GM12878 (cell line): ENCODE data around the gene MRPL49. TPM values are rescaled to one million over a fixed set of nuclear protein-coding genes. Genes with fewer than 3 reads are reported as not detected.

Experiments
- ATAC-seq: fragments of 200-7000 bp; cut with Tn5 transposase; 3 replicates; pipeline ENCODE4 v1.9.1; 2020; ENCODE audit warnings: mild to moderate bottlenecking, moderate library complexity
- BruUV-seq: library from RNA; stranded (reverse); fragments of 400-500 nt; replicated peaks from 2 replicates; lab custom pipeline; 2021; lab: Mats Ljungman, UMichigan
- CTCF ChIA-PET: fragments of 300-600 bp; sonication (Branson Sonifier 250); formaldehyde crosslinking; extraction: SDS; loops from one replicate; lab custom pipeline; 2021; ENCODE audit warnings: inconsistent platforms; lab: Yijun Ruan, JAX
- POLR2A ChIA-PET: fragments of 350-600 bp; formaldehyde crosslinking; extraction: SDS; loops from one replicate; lab custom pipeline; 2021; ENCODE audit warnings: inconsistent platforms; lab: Charles Lee
- RAD21 ChIA-PET: fragments of 300-600 bp; sonication (Branson Sonifier 250); formaldehyde crosslinking; loops from one replicate; lab custom pipeline; 2023; ENCODE audit warnings: antibody characterized with exemption; ENCODE audit not compliant: unreplicated experiment; lab: Charles Lee
- SMC1A ChIA-PET: fragments of 300-600 bp; sonication (Branson Sonifier 250); formaldehyde crosslinking; loops from one replicate; lab custom pipeline; 2023; ENCODE audit not compliant: unreplicated experiment, uncharacterized antibody; lab: Charles Lee
- DNase-seq: peaks from one replicate; pipeline ENCODE4 v3.0.0-alpha.2; 2011; ENCODE audit warnings: low read depth, low spot score
- FAIRE-seq: peaks from 3 replicates; lab custom pipeline; 2011; peaks lifted over from hg19 to GRCh38; lab: Jason Lieb, UNC
- H2AFZ ChIP-seq: 2 replicates; pipeline ENCODE4 v1.6.0; 2011; ENCODE audit warnings: low read depth, low read length, control low read depth; ENCODE audit not compliant: control insufficient read depth
- H3K27ac ChIP-seq: 2 replicates; pipeline ENCODE4 v1.5.1; 2011; ENCODE audit warnings: control low read depth; ENCODE audit not compliant: control insufficient read depth, insufficient read depth
- H3K27me3 ChIP-seq, 2 experiments: replicated peaks in 1 of 2; 2 replicates each; pipeline versions ENCODE4 v1.6.0 to v1.6.1; 2011; ENCODE audit warnings: low read length in 1 of 2; ENCODE audit not compliant: control insufficient read depth in 2 of 2, insufficient read depth in 2 of 2
- H3K36me3 ChIP-seq, 2 experiments: 2 replicates each; pipeline ENCODE4 v1.5.1; 2011; ENCODE audit warnings: low read length in 1 of 2; ENCODE audit not compliant: control insufficient read depth in 2 of 2, insufficient read depth in 2 of 2
- H3K4me1 ChIP-seq: 2 replicates; pipeline ENCODE4 v1.6.1; 2011; ENCODE audit warnings: mild to moderate bottlenecking, low read length, moderate library complexity, mixed read lengths; ENCODE audit not compliant: control insufficient read depth, insufficient read depth
- H3K4me2 ChIP-seq: 2 replicates; pipeline ENCODE4 v1.6.0; 2011; ENCODE audit warnings: control low read depth; ENCODE audit not compliant: control insufficient read depth, insufficient read depth
- H3K4me3 ChIP-seq: fragments of 200-600 bp; sonication (generic); 2 replicates; pipeline ENCODE4 v1.5.1; 2016
- H3K79me2 ChIP-seq: 2 replicates; pipeline ENCODE4 v1.6.0; 2011; ENCODE audit warnings: low read length; ENCODE audit not compliant: control insufficient read depth, insufficient read depth
- H3K9ac ChIP-seq: 2 replicates; pipeline ENCODE4 v1.8.0; 2011; ENCODE audit warnings: low read length, control low read depth, mixed read lengths; ENCODE audit not compliant: control insufficient read depth, insufficient read depth
- H3K9me3 ChIP-seq: replicated peaks from 3 replicates; pipeline ENCODE4 v1.5.1; 2011; ENCODE audit warnings: mild to moderate bottlenecking, low read length; ENCODE audit not compliant: control insufficient read depth, insufficient read depth
- H4K20me1 ChIP-seq: 2 replicates; pipeline ENCODE4 v1.6.0; 2011; ENCODE audit not compliant: control insufficient read depth, insufficient read depth
- E2F8 ChIP-seq: fragments of 450-650 bp; IDR thresholded peaks from 2 replicates; pipeline ENCODE4 v1.6.1; 2018; ENCODE audit warnings: mild to moderate bottlenecking, low read depth, moderate library complexity; ENCODE audit not compliant: partially characterized antibody
- EZH2 ChIP-seq: IDR thresholded peaks from 2 replicates; pipeline ENCODE4 v1.6.1; 2012; ENCODE audit warnings: low read depth, mild to moderate bottlenecking, control low read depth, inconsistent platforms, low read length, borderline replicate concordance; ENCODE audit not compliant: control insufficient read depth
- MYC ChIP-seq: IDR thresholded peaks from 2 replicates; pipeline ENCODE4 v1.6.1; 2011; ENCODE audit warnings: mild to moderate bottlenecking, low read length, moderate library complexity, inconsistent platforms; ENCODE audit not compliant: insufficient read depth, insufficient replicate concordance, insufficient read length, severe bottlenecking
- NFYA ChIP-seq: IDR thresholded peaks from 2 replicates; pipeline ENCODE4 v1.6.1; 2011; ENCODE audit warnings: low read depth, mild to moderate bottlenecking, low read length, improper control_type of control experiment, borderline replicate concordance
- NKRF ChIP-seq: fragments of 450-650 bp; conservative IDR thresholded peaks from 2 replicates; pipeline ENCODE4 v1.6.1; 2017; ENCODE audit warnings: mild to moderate bottlenecking, moderate library complexity
- PAX8 ChIP-seq: fragments of 450-650 bp; IDR thresholded peaks from 2 replicates; pipeline ENCODE4 v1.6.1; 2017; ENCODE audit warnings: mild to moderate bottlenecking, moderate library complexity
- STAT1 ChIP-seq: fragments of 450-650 bp; conservative IDR thresholded peaks from 2 replicates; pipeline ENCODE4 v1.6.1; 2014; ENCODE audit warnings: antibody characterized with exemption, mild to moderate bottlenecking
- SUZ12 ChIP-seq: fragments of 200-600 bp; sonication (generic); IDR thresholded peaks from one replicate; pipeline ENCODE4 v1.6.1; 2018; ENCODE audit warnings: antibody characterized with exemption, mild to moderate bottlenecking; ENCODE audit not compliant: unreplicated experiment
- TARDBP ChIP-seq: IDR thresholded peaks from 2 replicates; pipeline ENCODE4 v1.6.1; 2016; ENCODE audit warnings: borderline replicate concordance
- ZBED1 ChIP-seq: IDR thresholded peaks from 2 replicates; pipeline ENCODE4 v1.6.1; 2016; ENCODE audit warnings: borderline replicate concordance
- ZBTB33 ChIP-seq: fragments of 450-650 bp; IDR thresholded peaks from 2 replicates; pipeline ENCODE4 v1.6.1; 2017; ENCODE audit warnings: mild to moderate bottlenecking
- ZNF687 ChIP-seq: fragments of 450-650 bp; IDR thresholded peaks from 2 replicates; pipeline ENCODE4 v1.6.1; 2017; ENCODE audit warnings: mild to moderate bottlenecking, moderate library complexity
- WGBS: methylation state at CpG from one replicate; pipeline ENCODE4 v1.1.6; 2016; ENCODE audit warnings: low lambda C conversion rate; ENCODE audit not compliant: insufficient replicate concordance, insufficient coverage; ENCODE audit errors: missing lambda C conversion rate; 5-methylcytosine and 5-hydroxymethylcytosine counted together
- in situ Hi-C: fragments of 300-500 bp; cut with MboI; formaldehyde crosslinking; loops from 9 replicates; pipeline ENCODE4 v1.14.3; 2018; ENCODE audit warnings: mixed read lengths
- intact Hi-C: fragments of 100-400 bp; cut with micrococcal nuclease; formaldehyde crosslinking; loops from one replicate; pipeline ENCODE4 v1.14.2; 2022; ENCODE audit not compliant: unreplicated experiment
- polyA plus RNA-seq, 11 experiments: library from polyadenylated mRNA; depleted of rRNA in 4 of 11; unstranded in 6 of 11; stranded (reverse) in 5 of 11; fragments of >200 nt; fragmentation: Nextera tagmentation in 4 of 11; fragmentation: Illumina TruSeq in 1 of 11; extraction: Ambion mirVana in 4 of 11; extraction: Trizol in 1 of 11; gene quantifications; 1 replicate in 1 of 11; 2 replicates in 10 of 11; pipeline versions ENCODE4 v1.2.1 to v1.2.3, GENCODE V29; 2011 to 2016; ENCODE audit warnings: inconsistent platforms in 2 of 11, missing spikeins in 2 of 11, low read depth in 1 of 11
- total RNA-seq, 4 experiments: library from RNA; depleted of rRNA in 3 of 4; stranded (reverse); fragments of >200 nt in 3 of 4; fragmentation: Illumina TruSeq in 1 of 4; extraction: Trizol in 1 of 4; gene quantifications; 2 replicates each; pipeline versions ENCODE4 v1.2.1 to v1.2.3, GENCODE V29; 2013 to 2021

MRPL49 gene
- total and polyA plus RNA-seq, 10 of the 15 experiments (the other 5 are each of a cell fraction or from before 2014, with no cell fraction given): 42.0 to 116 (median 71.7) TPM

GRCh38 chr11:65107078-65107477 is 15.0 kb upstream of the MRPL49 start:
- WGBS: 91% methylated on average over 15 of the region's 15 CpGs
- POLR2A ChIA-PET: no interaction called here
- Histone ChIP-seq H3K36me3 (peaks cover 12 to 16% of the 10 kb centered on the region in 2 experiments), H3K9me3 (no peaks in the 10 kb centered on the region), H3K27me3 (no peaks in the 10 kb centered on the region), H2AFZ (no peak overlapping the region), H3K27ac (no peak overlapping the region), H4K20me1 (no peaks in the 10 kb centered on the region), H3K79me2 (no peaks in the 10 kb centered on the region), H3K4me3 (no peak overlapping the region), H3K9ac (no peak overlapping the region), H3K4me2 (no peak overlapping the region), H3K4me1 (peaks cover 8% of the 10 kb centered on the region)
- RAD21 ChIA-PET: no interaction called here
- CTCF ChIA-PET: interaction anchor here (0.6 kb wide), 1 partner anchor 73 kb away, joined by 3 read pairs; no protein-coding TSS in a partner anchor
- ATAC-seq (no peak), DNase-seq (no peak), FAIRE-seq (no peak)
- SMC1A ChIA-PET: no interaction called here
- in situ Hi-C loops: no loop called here
- intact Hi-C loops: no loop called here
- no TSS peak for BruUV-seq
- TF ChIP-seq STAT1 (no peak), E2F8 (no peak), ZNF687 (no peak), NKRF (no peak), MYC (no peak), EZH2 (no peak), PAX8 (no peak), SUZ12 (no peak), ZBED1 (no peak), NFYA (no peak), TARDBP (no peak), ZBTB33 (no peak)
